ENCODE measurements around the gene CACNG5.

DNA sequence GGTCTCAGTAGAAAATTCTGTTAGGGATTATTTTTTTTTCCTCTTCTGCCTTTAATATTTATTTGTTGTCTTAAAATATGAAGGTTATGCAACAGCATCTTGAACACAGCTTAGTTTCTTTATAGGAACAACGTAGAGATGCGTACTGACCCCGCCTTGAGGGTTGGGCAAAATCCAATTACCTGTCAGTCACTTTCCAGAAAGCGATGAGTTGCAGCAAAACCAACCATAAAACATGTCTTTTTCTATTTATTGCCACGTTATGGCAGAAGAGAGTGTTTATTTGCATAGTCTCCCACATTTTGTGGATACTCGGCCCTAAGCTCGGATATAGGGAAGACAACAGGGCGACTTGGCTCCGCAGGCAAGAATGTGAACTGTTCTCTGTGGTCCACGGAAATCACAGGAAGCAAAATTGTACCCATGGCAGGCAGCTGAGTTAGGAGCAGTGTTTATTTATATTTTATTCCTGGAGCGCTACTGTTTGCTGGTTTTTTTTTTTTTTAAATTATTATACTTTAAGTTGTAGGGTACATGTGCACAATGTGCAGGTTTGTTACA, 44.3 kb upstream of the CACNG5 start:
- TF ChIP-seq, protein P1, sequence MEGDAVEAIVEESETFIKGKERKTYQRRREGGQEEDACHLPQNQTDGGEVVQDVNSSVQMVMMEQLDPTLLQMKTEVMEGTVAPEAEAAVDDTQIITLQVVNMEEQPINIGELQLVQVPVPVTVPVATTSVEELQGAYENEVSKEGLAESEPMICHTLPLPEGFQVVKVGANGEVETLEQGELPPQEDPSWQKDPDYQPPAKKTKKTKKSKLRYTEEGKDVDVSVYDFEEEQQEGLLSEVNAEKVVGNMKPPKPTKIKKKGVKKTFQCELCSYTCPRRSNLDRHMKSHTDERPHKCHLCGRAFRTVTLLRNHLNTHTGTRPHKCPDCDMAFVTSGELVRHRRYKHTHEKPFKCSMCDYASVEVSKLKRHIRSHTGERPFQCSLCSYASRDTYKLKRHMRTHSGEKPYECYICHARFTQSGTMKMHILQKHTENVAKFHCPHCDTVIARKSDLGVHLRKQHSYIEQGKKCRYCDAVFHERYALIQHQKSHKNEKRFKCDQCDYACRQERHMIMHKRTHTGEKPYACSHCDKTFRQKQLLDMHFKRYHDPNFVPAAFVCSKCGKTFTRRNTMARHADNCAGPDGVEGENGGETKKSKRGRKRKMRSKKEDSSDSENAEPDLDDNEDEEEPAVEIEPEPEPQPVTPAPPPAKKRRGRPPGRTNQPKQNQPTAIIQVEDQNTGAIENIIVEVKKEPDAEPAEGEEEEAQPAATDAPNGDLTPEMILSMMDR (IDR thresholded peaks at IDR 0.05) = no peak
- TF ChIP-seq POLR2A (IDR thresholded peaks at IDR 0.05; ENCODE audit: low read depth) = no peak
- no peak for TF ChIP-seq POLR2AphosphoS5 (IDR thresholded peaks at IDR 0.05)
- no peak for TF ChIP-seq EP300 (IDR thresholded peaks at IDR 0.05)
